Left cardiac atrium (tissue), 2 donors: ENCODE results near the gene RAI2. TPM values are rescaled to one million over a fixed set of nuclear protein-coding genes. Genes with fewer than 3 reads are reported as not detected.

Experiments
- total RNA-seq, 2 donors: library from RNA; stranded (reverse); fragmentation: NEBNext Ultra II Directional; extraction: Animal tissue kit (Norgen Biotek cat#: 25700); gene quantifications; one replicate each; pipeline ENCODE4 v1.2.1, GENCODE V29; 2021
- donor health status: DM: no; HTN: yes; CAD: no; lungs with severe emphysema.
- donor health status: DM: yes; HTN: yes; CAD: no.

The RAI2 gene
- total RNA-seq, 2 donors from 2014 or later, result 19.9 to 23.8 TPM

Other genes with a start within 250 kb of the RAI2 start
- 1 to 10 TPM; 6.6 to 8.8 TPM for gene SCML1, start 123.8 kb downstream of the RAI2 start, total RNA-seq